GM21381 (cell line): ENCODE data around the gene IFNL1.
"Not testable (repeated sequence)": the region's sequence is repeated elsewhere in the genome, so short reads cannot be mapped to it uniquely, and the experiment has no call there.

Experiments
- ATAC-seq: cut with Tn5 transposase; IDR thresholded peaks from one replicate; pipeline ENCODE4 v1.9.1; 2021; ENCODE audit warnings: mild to moderate bottlenecking, moderate library complexity; ENCODE audit not compliant: unreplicated experiment

The IFNL1 gene

DNA sequence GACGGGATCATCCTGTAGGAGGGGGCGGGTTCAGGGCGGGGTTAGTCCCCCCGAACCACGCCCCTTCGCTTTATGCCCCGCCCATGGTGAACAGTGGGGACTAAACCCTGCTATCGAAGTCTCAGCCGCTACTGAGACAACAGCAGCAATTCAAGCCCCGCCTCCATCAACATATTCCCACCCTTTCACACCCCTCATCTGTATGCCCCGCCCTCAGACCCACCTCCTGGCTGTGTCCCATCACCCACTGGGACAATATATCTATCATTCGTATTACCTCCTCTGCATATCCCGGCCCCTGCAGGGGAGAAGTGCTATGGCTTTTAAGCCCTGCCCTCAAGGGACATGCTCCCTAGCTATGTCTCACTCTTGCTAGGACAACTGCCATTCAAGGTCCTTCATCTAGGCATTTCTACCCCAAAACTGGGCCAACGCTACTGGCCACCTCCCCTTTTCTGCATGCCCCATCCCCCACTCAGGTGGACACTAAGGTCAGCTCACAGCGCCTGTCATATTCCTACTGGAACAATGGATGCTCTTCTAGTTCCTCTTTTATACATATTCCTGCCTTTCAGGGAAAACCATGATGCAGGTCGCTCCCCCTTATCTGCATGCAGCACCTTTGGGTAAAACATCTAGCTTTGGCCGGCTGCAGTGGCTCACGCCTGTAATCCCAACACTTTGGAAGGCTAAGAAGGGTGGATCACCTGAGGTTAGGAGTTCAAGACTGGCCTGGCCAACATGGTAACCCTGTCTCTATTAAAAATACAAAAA is 12.5 kb downstream of the IFNL1 start:
- no peak for ATAC-seq

DNA sequence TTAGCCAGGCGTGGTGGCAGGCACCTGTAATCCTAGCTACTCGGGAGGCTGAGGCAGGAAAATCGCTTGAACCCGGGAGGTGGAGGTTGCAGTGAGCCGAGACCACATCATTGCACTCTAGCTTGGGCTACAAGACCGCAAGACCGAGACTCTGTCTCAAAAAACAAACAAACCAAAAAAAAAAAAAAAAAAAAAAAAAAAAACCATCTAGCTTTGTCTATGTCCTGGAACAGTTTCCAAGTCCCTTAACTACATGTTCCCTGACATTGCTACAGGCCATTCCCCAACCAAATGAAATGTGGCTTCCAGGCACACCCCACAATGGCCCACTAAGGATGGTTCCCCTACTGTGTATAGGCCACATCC is 13.1 kb downstream of the IFNL1 start:
- ATAC-seq, result not testable (repeated sequence)

DNA sequence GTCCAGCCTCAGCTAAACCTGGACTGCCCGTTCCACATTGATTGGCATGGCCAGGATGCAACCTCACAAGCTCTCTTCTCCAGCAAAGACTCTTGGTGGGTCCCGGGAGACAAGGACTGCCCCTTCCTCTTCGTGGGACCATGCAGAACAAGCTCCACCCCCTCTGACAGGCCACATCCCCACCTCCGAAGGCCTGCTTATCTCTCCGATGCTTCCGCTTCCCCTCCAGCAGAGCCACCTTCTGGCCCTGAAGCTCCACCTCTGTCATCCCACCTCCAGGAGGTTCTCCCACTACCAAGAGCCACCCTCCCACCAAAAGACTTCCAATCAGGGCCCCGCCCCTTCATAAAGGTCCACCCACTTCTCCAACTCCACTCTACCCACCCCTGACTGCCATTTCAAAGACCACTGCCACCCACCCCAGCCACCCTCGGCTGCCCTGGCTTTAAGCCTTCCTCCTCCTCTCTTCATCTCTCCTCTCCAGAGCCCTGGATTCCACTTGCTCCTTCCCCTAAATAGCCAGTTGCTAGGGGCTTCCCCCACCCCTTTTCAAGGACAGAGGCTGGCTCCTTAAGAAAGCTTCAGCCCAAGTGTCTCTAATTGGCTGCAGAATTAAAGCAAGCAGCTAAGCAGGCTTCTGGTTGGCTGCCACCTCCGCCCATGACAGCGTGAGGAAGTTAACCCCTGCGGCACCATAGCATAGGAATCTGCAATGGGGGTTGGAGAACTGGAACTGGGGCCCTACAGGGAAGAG is 14.5 kb downstream of the IFNL1 start:
- ATAC-seq, result no peak

GRCh38 chr19:39314016-39314728 is 18.0 kb downstream of the IFNL1 start:
- no peak for ATAC-seq

DNA sequence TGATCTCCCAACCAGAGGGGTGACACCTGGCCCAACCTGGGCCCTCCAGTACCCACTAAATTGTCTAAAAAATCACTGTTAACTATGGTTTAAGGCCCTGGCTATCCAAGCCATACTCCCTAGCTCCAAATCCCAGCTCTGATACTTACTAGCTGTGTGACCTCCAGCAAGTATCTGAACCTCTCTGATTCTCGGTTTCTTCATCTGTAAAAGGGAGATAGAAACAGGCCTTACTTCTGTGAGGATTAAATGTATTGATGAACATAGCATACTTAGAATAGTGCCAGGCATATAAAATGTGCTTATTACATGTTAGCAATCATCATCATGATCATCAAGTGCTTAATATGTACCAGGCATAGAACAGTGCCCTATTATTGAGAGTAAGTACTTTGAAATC is 19.7 kb downstream of the IFNL1 start:
- ATAC-seq, result no peak

- ATAC-seq, result no peak
Measured at GRCh38 chr19:39316627-39317321, 20.6 kb downstream of the IFNL1 start.

DNA sequence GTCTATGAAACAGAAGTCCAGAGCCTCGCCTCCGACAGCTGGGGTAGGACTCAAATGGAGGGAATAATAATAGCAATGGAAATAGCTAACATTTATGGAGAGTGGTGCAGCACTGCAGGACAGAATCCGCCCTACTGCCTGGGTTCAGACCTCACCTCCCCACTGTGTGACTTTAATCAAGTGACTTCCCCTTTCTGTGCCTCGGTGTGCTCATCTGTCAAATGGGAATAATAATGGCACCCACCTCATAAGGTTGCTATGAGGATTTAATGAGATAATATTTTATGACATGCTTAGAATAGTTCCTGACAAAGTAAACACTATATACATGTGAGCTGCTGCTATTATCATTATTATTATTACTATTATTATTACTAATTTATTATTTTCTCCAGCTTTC is 21.3 kb downstream of the IFNL1 start:
- ATAC-seq, result no peak

GRCh38 chr19:39318071-39318470 is 21.9 kb downstream of the IFNL1 start:
- no peak for ATAC-seq

GRCh38 chr19:39318690-39319089 is 22.5 kb downstream of the IFNL1 start:
- ATAC-seq, result no peak

DNA sequence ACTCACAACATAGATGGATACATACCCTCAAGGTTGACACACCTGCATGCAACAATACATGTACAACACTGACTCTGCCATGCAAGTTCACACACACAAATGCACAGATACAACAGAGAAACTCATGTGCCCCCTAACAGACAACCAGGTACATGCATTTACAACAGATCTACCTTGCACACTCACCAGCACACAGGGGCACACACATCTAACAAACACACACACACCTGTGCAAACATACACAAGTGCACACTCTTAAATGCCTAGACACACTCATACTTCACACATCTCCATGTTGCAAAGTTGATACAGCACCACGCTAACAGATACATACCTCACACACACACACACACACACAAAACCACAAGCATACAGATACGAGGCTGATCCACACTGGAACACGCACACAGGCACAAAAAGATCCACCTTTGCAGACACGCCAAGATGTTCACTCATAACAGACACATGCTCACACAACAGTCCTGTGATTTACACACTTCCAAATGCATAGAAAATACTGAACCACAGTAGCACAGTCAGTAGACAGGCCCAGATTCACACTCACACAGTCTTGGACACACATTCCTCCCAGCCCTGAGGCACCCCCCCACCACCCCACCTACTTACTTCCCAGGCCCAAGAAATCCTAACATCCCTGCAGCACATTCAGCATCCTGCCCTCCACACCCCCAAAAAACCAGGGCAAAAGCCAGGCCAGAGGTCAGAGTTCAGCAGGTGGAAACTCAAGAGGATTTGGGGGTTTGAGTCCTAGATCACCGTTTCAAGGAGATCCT is 23.1 kb downstream of the IFNL1 start:
- no peak for ATAC-seq

GRCh38 chr19:39319892-39320248 is 23.7 kb downstream of the IFNL1 start:
- ATAC-seq, result no peak

GRCh38 chr19:39321117-39321831 is 25.1 kb downstream of the IFNL1 start:
- no peak for ATAC-seq

- no peak for ATAC-seq
Measured at GRCh38 chr19:39321832-39322176, 25.6 kb downstream of the IFNL1 start.

GRCh38 chr19:39324242-39324842 is 28.1 kb downstream of the IFNL1 start:
- no peak for ATAC-seq

- no peak for ATAC-seq
Measured at GRCh38 chr19:39325778-39326665, 29.8 kb downstream of the IFNL1 start.

GRCh38 chr19:39327363-39328045 is 31.3 kb downstream of the IFNL1 start:
- no peak for ATAC-seq

- ATAC-seq, result no peak
Measured at GRCh38 chr19:39328046-39328705, 32.0 kb downstream of the IFNL1 start.
